LNCaP clone FGC (cell line): ENCODE measurements around the gene ZACN.

Experiments used
- DNase-seq: peaks from one replicate; pipeline ENCODE4 v3.0.0-alpha.2; 2011; ENCODE audit warnings: low read depth
- H3K4me3 ChIP-seq: 2 replicates; pipeline ENCODE4 v1.5.1; 2011; ENCODE audit warnings: mild to moderate bottlenecking, low read depth, low read length, control low read depth
- CTCF ChIP-seq: IDR thresholded peaks from 2 replicates; pipeline ENCODE4 v1.5.1; 2012; ENCODE audit warnings: mild to moderate bottlenecking; ENCODE audit not compliant: control insufficient read depth, insufficient read depth; ENCODE audit errors: extremely low read depth

The ZACN gene

GRCh38 chr17:76090517-76091129 lies 11.6 kb downstream of the ZACN start:
- no peak overlapping the region for H3K4me3 ChIP-seq
- DNase-seq, result no peak
- TF ChIP-seq CTCF, result no peak

- DNase-seq, result no peak
- TF ChIP-seq CTCF, result no peak
- no peak overlapping the region for H3K4me3 ChIP-seq
Observed at GRCh38 chr17:76091526-76092286, 12.7 kb downstream of the ZACN start.

DNA sequence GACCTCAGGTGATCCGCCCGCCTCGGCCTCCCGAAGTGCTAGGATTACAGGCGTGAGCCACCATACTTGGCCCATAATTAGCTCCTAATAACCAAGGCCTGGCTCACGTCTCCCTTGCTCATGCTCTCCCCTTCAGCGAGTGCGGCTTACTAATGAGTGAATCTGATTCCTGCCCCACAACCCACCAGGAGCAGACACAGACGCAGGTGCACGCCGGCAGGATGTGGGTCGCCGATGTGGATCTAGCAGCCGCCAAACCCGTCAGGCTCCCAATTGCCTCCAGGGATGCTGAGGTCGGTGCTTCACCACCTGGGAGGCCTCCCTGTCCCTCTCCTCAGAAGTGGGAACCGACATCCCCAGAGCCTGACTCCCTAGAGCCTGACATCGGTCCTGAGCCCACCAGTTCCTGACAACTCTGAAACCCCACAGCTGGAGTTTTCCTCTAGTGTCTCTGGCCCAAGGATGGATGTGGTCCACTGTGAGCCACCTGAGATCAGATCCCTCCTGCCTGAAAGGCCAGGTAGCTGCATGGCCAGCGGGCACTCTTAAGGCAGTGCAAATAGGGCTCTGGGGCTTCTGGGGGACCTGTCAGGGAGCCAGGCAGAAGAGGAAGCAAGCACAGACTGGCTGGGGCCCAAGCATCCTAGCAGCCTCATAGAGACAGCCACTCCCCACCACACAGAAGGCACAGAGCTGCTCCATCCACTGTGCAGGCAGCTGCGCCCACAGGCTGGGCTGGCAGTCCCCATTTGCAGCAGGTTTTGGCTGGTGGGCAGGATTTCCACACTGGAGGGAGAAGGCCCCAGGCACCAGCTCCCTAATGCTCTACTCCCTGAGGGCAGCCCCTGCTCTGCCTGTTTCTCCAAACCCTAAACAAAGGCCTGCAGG lies 13.8 kb downstream of the ZACN start:
- H3K4me3 ChIP-seq, result no peak overlapping the region
- no peak for TF ChIP-seq CTCF
- no peak for DNase-seq

GRCh38 chr17:76094046-76094445 lies 15.1 kb downstream of the ZACN start:
- no peak for DNase-seq
- TF ChIP-seq CTCF, result no peak
- H3K4me3 ChIP-seq, result no peak overlapping the region

DNA sequence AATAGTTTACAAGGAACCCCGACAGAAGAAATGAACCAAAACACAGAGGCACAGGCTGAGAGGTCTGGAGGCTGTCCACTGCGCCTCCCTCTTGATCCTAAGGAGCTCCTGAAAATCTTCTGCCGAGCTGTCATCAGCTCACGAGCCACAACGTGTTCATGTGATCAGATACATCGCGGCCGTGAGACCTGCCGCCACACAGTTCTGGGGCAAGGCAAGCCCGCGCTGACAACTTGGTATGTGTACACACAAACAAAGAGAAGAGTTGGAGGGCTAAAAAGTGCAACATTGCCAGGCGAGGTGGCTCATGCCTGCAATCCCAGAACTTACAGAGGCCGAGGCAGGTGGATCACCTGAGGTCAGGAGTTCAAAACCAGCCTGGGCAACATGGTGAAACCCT lies 17.0 kb downstream of the ZACN start:
- TF ChIP-seq CTCF, result no peak
- DNase-seq, result no peak
- H3K4me3 ChIP-seq, result no peak overlapping the region

DNA sequence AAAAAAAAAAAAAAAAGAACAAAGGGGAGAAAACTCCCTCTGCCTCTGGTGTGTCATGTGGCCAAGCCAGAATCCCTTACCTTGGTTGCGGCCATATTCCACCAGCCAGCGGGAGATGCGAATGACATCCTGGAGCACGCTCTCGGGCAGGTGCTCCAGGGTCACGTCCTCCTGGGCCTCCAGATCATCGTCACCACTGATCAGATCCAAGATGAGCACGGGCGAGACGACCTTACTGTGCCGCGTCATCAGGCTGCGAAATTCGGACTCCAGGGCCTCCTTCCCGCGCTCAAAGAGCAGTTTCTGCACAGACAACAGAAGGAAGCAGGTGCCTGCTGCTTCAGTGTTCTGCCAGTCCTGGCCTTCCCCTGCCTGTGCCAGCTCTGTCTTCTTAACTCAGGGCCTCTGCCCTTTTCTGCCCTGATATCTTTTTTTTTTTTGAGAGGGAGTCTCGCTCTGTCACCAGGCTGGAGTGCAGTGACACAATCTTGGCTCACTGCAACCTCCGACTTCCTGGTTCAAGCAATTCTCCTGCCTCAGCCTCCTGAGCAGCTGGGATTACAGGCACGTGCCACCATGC lies 18.8 kb downstream of the ZACN start:
- TF ChIP-seq CTCF, result no peak
- H3K4me3 ChIP-seq, result no peak overlapping the region
- DNase-seq, result no peak
